Stimulated activated CD8-positive, alpha-beta memory T cell treated with anti-CD3 and anti-CD28 coated beads, Interleukin-7, amount 100 ng/mL, for 1 hour (primary cell): ENCODE measurements around the gene SETD6.
A peak's percentile ranks its signal among the peaks of the same experiment; 100 is the strongest.

Experiments
- DNase-seq, 2 donors: peaks; one replicate each; pipeline ENCODE4 v3.0.0-alpha.2; 2020; ENCODE audit warnings: low read depth in 2 of 2

The SETD6 gene

DNA sequence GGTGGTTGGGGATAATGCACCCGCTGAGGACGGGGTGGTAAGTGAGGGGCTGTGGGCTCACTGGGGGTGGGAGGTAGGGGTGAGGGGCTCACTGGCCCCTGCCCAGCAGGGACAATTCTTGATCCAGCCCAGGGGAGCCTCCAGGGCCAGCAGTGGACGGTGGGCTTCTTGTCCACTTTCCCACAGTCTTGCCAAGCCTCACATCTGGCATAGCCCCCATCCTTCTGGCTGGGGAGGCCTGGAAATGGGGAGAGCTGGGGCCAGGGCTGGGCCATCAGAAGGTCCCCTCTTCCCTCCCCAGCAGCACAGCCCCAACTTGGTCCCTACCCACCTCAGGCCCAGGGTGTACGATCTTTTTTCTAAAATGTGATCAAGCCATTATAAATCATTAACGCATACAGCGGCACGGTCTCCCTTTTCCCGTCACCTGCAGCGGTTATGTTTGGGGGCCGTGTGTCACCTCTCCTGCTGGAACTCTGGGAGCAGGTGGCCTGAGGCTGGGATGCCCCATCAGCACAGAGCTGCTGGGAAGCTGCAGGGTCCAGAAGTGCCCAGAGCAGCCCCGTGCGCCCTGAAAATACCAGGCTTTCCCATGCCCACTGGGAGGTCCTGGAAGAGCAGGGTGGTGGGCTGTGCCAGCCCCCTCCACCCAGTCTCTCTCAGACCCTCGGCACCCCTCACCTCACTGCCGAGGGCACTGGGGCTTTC, 7.2 kb upstream of the SETD6 start:
- DNase-seq = no peak

DNA sequence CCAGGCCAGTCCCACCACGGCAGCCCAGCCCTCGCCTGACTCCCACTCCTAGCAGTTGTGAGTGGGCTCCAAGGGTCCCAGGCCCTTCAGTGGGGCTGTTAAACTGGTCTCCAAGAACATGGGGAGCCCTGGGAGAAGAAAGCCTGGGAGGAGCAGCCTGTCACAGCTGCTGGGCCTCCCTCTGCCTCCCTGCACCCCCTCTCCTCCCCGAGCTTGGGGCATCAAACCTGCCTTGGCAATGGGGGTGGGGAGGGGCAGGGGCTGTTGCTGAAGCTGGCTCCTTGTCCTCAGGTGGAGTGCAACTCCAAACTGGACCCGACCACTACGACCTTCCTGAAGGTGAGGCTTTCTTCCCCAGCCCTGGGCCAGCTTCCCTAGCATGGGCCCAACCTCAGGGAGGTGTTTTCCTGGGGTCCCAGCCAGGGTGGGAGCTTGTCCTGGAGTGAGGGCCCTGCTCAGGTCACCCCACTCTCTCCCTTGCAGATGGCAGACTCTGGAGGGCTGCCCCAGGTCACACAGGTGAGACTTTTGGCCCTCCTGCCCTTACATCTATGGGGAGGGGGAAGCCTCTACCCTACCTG, 6.6 kb upstream of the SETD6 start:
- no peak for DNase-seq

DNA sequence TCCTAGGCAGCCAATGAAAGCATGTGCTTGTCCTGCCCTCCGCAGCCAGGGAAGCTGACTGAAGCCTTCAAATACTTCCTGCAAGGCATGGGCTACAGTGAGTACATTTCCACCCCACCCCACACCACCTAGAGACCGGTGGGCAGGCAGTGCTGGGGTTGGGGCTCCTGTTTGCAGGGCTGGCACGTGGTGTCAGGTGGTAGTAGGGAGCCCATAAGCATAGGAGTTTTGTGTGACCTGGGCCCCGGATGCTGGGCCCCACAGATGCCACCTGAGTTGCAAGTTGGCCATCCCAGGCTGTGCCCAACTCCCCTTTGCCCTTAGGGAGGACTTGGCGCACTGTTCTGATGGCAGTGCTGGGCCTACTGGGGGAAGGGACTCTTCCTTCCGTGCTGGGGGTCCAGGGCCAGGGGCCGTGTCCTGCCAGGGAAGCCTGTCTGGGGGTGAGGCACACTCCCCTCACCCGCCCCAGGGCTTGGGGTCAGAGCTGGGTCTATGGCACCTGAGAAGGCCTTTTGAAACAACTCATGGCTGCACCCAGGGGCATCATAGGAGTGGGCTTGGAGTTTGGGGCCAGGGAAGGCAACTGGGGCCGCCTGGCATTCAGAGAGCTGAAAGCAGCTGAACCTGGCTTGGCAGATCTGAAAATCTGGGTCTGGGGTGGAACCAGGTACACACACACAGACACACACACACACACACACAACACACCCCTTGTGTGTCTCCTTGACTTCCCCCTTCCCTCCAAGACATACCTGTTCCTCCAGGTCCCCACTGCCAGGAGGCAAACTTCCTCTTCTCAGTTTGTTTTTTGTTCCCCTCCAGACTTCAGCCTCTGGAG, 5.8 kb upstream of the SETD6 start:
- DNase-seq = no peak

DNA sequence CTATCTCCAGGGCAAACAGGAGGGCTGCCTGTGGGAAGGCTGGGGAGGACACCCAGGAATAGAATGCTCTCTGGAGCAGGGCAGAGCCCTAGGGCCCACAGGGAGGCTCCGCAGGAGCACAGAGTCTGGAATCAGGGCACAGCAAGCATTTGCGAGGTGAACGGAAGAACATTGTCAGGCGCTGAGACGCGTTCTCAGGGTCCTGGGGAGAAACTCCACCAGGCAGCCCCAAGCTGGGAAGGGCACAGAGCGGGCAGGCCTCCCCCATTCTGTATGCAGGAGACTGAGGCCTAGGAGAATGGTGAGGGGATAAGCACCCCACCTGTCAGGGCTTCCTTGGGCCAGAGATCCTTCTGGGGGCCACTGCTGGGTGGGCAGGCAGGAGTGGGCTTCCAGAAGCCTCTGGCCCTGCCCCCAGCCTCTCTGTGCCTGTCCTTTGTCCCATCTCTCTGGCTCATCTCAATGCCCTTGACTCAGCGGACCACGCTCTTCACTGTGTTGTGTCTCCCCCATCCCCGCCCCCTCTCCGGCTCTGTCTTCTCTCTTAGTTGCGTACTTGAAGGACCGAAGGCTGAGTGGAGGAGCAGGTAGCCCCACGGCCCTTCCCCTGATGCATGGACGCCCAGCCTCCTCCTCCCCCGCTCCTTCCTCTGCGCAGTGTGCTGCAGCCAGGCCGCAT, 5.1 kb upstream of the SETD6 start:
- no peak for DNase-seq

DNA sequence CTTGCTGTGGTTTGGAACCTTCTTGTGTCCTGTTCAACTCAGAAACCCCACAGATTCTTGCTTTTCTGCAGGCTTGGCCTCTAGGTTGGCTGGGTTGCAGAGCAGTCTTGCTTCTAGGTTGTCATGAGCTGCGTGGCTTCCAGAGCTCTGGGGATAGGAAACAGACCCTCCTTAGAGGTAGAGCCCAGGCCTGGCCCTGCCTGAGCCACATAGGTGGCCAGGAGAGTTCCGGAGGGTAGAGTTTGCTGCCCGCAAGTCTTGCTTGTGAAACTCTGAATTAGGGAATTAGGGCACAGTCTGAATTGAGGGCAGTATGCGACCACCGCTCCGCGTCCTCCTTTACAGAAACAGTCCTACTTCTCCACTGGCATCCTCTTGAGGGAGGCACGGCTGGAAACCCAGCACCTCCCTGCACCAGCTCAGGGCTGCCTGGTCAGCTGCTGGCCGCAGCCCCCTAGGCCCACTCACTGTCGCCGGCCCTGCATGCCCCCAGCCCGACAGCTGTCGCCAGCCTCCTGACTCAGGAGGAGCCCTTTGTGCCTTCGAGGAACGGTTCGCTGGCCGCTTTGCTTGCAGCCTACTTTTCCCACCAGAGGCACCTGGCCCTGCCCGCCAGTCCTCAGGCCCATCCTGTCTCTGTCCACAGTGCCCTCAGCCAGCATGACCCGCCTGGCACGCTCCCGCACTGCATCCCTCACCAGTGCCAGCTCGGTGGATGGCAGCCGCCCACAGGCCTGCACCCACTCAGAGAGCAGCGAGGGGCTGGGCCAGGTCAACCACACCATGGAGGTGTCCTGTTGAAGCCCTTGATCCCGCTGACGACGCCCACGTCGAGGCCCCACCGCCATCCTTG, 4.3 kb upstream of the SETD6 start:
- DNase-seq = no peak

DNA sequence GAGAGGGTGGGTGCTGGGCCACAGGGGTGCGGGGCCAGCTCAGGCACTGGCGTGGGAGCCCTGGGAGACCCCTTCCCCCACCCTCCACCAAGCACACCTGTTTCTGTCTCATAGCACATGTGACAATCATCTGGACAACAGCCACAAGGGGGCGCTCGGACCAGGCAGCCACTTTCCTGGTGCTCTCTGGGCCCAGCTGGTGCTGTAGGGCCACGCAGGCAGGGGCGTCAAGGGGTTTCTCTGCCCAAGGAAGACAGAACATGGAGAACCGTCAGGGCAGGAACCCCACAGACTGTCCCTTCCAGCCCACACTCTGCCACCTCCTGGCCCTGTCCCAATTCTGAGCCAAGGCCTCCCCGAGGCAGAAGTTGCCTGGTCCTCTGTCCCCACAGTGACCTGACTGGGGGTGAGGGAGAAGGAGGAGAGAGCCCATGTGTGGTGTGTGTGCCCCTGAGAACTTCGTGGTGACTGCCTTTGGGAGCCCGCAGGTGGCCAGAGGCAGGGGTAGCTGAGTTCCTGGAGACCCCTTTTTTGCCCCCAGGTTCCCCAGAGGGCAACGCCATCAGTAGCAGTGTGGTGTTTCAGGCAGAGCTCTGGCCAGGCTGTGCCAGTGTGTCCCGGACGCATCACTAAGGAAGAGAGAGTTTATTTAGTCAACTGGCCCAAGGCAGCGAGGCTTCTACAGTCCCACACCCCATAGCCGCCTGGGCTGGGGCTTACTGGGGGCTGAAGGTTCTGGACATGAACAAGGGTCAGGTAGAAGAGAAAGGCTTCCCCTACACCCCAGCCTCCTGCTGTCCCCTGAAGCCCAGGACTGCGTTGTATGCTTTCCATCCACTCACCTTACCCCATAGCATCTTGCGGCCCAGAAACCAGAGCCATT, 3.1 kb upstream of the SETD6 start:
- peak; percentile 51 to 78 for DNase-seq

DNA sequence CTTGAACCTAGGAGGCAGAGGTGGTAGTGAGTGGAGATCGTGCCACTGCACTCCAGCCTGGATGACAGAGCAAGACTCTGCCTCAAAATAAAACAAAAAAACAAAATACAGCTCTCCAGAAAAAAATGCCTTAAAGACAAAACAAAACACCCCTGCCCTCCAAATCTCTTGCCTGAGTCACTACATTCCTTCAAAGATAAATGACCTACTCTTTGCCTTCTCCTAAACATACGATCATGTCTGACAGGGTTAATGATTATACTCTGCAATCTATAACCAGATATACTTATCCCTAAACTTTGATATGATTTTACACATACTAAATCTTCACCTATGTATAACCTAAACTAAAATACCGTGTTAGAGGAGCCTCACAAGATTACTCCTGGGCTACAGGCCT, 1.4 kb upstream of the SETD6 start:
- no peak for DNase-seq

DNA sequence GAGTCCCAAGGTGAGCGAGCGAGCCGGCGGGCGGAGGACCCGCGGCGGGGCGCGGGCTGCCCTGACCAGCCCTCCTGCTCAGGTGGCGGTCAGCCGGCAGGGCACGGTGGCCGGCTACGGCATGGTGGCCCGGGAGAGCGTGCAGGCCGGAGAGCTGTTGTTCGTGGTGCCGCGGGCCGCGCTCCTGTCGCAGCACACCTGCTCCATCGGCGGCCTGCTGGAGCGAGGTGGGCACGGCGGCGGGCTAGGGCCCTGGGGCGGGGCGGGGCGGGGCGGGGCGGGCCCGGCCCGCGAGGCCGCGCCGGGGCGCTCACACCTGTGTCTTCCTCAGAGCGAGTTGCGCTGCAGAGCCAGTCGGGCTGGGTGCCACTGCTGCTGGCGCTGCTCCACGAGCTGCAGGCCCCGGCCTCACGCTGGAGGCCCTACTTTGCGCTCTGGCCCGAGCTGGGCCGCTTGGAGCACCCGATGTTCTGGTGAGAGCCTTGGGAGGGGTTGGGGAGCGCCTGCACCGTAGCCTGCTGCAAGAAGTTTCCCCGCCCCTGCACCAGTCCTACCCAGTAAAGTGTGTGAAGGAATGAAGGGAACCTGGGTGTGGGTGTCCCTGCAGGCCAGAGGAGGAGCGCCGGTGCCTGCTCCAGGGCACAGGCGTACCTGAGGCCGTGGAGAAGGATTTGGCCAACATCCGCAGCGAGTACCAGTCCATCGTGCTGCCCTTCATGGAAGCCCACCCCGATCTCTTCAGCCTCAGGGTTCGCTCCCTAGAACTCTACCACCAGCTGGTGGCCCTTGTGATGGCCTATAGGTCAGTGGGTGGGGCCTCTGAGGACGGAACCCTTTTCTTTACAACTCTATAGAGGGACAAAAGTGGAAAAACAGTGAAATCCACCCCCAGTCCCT, 802 bp downstream of the SETD6 start:
- DNase-seq = no peak

DNA sequence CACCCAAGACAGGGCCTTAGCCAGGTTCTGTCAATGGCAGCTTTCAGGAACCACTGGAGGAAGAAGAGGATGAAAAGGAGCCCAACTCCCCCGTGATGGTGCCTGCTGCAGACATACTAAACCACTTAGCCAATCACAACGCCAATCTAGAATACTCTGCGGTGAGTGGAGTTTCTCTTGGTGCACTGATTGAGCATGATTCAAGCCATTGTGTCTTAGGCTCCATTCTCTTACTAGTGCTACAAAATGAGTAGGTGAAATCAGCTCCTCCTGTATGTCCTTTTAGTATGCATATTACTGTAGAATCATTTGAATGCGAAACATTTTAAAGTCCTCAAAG, 1.4 kb downstream of the SETD6 start:
- DNase-seq = no peak

DNA sequence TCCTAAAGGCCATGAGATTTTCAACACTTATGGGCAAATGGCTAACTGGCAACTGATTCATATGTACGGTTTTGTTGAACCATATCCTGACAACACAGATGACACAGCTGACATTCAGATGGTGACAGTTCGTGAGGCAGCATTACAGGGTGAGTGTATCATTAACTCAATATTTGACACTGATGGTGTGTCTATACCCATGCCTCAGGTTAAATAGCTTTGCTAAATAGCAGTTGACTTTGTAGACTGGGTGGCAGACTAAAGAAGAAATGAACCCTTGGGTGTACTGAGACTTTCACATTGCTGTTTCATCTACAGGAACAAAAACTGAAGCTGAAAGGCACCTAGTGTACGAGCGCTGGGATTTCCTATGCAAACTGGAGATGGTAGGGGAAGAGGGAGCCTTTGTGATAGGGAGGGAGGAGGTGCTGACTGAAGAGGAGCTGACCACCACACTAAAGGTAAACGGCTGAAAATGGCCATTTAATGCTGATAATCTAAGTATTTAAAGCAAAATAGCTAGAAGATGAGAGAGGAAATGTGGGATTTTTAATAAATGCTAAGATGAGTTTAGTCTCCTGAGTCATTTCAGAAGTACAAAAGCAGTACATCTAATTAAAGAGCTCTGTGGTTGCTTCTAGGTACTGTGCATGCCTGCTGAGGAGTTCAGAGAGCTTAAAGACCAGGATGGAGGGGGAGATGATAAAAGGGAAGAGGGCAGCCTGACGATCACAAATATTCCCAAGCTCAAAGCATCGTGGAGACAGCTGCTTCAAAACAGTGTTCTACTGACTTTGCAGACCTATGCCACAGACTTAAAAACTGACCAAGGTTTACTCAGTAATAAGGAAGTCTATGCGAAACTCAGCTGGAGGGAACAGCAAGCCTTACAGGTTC, 3.0 kb downstream of the SETD6 start:
- no peak for DNase-seq

DNA sequence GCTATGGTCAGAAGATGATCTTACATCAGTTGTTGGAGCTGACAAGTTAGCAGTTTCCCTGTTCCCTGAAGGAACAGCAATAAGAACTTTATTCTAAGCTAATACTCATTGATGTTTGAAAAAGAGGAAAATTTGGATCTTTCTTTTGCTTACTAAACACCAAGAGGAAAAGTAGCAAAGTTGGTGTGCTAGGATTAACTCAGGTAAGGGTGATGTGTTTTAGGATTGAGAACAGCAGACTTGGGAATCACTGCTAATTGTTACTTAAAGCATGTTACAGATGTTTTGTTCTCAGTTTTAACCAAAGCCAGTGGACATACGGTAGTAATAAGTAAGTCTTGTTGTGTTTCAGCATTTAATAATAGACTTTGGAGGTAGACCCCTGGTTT, 3.7 kb downstream of the SETD6 start:
- DNase-seq = no peak

DNA sequence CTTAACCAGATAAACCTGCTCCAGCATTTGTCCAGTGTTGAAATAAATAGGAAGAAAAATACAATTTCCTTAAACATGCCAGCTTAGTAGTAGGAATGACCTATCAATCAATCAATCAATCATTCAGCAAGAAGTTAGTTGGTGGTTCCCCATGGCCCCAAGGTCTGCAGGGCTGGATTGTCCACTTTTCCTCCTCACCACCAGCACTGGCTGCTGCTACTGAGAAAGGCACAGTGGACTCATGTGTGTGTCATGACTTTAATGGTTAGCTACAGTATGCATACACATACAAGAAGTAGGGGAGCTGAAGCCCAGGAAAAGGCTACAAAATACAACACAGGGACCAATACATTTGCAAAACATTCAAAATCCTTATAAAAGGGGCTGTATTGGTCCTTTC, 4.4 kb downstream of the SETD6 start:
- no peak for DNase-seq

DNA sequence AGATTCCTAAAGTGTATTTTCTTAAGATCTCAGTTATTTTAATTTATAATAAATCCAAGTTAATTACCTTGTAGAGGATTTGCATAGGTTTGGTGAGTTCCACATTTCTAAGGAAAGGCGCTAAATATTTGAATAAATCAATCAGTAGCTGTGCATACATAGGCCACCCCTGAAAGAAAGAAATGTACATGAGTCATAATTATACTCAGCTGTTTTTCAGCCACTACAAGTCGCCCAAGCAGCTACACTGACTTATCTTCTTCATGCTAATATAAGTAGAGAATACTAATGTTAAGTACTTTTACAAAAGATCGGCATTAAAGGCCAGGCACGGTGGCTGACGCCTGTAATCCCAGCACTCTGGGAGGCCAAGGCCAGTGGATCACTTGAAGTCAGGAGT, 14.9 kb downstream of the SETD6 start:
- no peak for DNase-seq

DNA sequence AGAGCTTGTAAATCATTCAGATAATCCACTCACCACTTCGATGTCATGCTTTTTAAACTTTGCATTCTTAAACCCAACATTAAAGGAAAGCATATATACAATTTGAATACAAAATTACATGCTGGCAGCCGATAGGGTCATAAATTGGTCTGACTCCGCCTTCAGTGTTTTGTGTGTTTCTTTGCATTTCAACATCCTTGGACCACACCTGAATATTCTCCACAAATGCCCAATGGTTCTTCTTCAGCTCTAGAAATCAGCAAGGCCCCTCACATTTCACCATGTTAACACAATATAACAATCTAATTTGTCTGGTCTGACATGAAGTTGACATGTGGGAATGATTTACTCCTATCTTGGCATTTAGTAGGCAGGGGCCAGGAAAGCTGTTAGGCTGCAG, 17.1 kb downstream of the SETD6 start:
- DNase-seq = no peak

DNA sequence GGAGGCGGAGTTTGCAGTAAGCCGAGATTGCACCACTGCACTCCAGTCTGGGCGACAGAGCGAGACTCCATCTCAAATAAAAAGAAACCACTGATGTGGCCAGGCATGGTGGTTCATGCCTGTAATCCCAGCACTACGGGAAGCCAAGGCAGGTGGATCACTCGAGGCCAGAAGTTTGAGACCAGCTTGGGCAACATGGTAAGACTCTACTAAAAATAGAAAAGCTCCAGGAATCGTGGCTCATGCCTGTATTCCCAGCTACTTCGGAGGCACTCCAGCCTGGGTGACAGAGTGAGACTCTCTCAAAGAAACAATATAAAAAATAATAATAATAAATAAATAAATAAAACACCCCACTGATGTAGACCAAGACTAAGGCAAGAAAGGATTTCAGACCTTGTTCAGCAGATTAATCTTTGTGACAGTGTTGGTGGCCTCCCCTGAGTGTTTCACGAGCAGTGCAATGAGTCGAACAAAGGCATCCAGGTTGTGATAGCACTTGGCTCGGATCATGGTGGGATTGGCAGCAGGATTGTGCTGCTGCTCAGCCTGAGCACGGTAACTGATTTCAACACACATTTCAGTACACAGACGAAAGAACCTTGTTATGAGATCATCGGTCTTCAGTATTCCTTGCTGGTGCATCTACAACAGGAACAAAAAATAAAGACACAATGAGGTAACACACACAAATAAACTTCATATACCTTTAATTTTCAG, 18.6 kb downstream of the SETD6 start:
- no peak for DNase-seq

DNA sequence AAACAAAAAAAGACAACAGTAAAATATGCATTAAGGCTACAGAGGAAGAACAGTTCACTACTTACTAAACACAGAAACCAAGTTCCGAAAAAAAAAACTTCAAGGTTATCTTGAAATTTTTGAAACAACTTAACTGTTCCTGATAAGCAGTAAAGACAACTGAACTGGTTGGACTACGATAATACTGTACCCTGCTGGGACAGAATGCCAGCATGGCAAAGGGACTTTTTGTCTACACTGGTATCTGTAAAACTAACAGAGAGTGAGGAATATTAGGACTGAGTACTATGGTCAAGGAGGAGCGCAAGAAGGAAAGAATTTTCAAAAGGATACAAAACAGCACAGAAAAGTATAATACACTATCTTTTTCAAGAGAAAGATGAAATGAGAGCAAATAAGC, 19.8 kb downstream of the SETD6 start:
- no peak for DNase-seq

DNA sequence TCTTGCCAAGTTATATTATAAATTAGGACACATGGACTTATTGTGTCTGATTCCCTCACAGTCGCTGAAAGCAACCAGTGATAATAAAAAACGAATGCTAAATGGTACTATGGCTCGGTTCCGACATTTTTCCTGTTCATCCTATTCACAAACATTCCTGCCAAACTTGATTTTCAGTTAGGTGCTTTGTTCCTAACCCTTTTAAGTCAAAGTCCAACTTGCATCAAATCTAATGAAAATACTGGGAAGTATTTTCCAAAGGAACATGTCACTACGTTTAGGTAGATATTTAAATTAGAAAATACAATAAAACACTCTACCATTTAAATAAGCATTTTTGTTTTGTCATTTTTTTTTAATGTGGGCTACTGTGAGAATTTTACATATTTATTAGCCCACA, 21.0 kb downstream of the SETD6 start:
- DNase-seq = no peak
